PFSK-1 (cell line): Measurements from ENCODE around the gene SEMA3D.

Source experiments
- POLR2AphosphoS5 ChIP-seq: IDR thresholded peaks from 2 replicates; pipeline ENCODE4 v1.6.1; 2012; ENCODE audit warnings: low read depth, mild to moderate bottlenecking, control low read depth, low read length, moderate library complexity
- TAF1 ChIP-seq: IDR thresholded peaks from 2 replicates; pipeline ENCODE4 v1.6.1; 2012; ENCODE audit warnings: low read length, control low read depth, borderline replicate concordance; ENCODE audit not compliant: insufficient read depth
- TF ChIP-seq, protein P1 (sequence below), 2 experiments: IDR thresholded peaks; 2 replicates each; pipeline versions ENCODE4 v1.6.1 to v1.8.0; 2011 to 2012; ENCODE audit warnings: low read depth in 2 of 2, low read length in 2 of 2, control low read depth in 1 of 2, inconsistent platforms in 1 of 2, mild to moderate bottlenecking in 1 of 2, moderate library complexity in 1 of 2; ENCODE audit not compliant: insufficient read depth in 1 of 2

DNA sequence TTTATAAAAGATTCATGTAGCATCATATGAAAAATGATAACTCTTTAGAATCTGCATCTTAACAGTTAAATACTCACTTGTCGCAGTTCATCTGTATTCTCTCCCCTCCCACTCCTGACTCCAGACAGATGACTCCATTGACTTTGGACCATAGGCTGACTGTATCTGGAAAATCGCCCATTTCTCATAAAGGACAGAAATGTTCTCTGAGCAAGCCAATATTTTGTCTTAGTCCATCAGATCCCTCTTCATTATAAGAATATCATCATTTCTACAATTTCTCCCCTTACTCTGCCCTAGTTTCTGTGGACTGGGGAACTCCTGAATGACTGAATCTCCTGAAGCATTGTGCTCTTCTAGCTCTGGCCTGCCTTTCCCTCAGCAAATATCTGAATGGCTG, 125.4 kb downstream of the SEMA3D start:
- no peak for TF ChIP-seq TAF1
- no peak for TF ChIP-seq POLR2AphosphoS5
- TF ChIP-seq, protein P1, sequence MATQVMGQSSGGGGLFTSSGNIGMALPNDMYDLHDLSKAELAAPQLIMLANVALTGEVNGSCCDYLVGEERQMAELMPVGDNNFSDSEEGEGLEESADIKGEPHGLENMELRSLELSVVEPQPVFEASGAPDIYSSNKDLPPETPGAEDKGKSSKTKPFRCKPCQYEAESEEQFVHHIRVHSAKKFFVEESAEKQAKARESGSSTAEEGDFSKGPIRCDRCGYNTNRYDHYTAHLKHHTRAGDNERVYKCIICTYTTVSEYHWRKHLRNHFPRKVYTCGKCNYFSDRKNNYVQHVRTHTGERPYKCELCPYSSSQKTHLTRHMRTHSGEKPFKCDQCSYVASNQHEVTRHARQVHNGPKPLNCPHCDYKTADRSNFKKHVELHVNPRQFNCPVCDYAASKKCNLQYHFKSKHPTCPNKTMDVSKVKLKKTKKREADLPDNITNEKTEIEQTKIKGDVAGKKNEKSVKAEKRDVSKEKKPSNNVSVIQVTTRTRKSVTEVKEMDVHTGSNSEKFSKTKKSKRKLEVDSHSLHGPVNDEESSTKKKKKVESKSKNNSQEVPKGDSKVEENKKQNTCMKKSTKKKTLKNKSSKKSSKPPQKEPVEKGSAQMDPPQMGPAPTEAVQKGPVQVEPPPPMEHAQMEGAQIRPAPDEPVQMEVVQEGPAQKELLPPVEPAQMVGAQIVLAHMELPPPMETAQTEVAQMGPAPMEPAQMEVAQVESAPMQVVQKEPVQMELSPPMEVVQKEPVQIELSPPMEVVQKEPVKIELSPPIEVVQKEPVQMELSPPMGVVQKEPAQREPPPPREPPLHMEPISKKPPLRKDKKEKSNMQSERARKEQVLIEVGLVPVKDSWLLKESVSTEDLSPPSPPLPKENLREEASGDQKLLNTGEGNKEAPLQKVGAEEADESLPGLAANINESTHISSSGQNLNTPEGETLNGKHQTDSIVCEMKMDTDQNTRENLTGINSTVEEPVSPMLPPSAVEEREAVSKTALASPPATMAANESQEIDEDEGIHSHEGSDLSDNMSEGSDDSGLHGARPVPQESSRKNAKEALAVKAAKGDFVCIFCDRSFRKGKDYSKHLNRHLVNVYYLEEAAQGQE (IDR thresholded peaks at IDR 0.05; ENCODE audit: insufficient read depth in 1 of 2, low read depth in 2 of 2, low read length in 2 of 2): no peak
